GM19240 (cell line): ENCODE measurements around the gene CDH22.

Source experiments
- DNase-seq: peaks from one replicate; pipeline ENCODE4 v3.0.0; 2011; ENCODE audit warnings: low spot score; ENCODE audit not compliant: insufficient read length

CDH22 gene

DNA sequence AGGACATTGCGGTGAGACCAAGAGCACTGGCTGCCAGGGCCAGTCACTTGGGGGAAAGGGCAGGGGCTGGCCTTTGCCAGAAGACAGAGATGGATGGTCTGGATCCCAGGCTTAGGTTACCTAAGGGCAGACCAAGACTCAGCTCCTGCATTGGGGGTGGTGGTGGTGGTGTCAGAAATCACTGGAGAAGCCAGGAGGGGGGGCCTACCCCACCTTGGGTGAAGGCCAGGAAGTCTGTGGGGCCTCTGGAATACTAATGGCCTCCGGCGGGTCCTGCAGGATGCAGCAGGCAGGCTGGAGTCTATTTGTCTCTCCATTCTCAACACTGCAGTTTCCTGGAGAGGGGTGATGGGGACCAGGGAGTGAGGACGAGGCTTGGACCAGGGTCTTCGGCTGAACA is 157.4 kb downstream of the CDH22 start:
- DNase-seq: no peak

DNA sequence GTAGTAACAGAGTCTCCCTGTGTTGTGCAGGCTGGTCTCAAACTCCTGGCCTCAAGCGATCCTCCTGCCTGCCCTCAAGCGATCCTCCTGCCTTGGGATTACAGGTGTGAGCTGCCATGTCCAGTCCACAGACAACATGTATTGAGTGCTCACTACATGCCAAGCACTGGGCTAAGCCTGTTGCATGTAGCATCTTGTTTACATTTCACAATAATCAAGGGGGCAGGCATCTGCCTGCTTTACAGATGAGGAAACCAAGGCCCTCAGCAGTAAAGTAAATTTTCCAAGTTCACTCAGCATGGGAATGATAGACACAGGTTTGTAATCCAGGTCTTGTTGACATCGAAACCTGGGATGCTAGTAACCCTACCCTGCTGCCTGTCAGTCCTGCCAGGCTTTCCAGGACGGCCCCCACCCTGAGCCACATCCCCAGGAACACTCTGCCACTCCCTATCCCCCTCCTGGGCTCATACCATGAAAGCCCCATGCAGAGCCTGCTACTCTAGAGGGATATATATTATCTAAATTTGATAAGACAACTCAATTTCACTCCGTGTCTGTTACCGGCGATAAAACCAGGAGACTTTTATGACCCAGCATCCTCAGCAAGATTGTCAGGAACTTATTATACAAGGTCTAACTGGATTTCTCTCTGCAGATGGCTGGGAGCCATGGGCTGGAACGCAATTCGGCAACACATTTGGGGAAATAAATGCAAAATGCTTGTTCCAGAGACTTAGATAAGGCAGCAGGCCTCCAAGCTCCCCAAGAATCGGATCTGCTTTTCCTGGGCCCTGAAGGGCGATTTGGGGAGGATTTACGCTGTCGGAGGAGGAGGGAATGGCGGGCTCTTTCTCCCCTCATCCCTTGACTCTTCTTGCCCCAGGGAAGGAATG is 159.7 kb downstream of the CDH22 start:
- DNase-seq: no peak

DNA sequence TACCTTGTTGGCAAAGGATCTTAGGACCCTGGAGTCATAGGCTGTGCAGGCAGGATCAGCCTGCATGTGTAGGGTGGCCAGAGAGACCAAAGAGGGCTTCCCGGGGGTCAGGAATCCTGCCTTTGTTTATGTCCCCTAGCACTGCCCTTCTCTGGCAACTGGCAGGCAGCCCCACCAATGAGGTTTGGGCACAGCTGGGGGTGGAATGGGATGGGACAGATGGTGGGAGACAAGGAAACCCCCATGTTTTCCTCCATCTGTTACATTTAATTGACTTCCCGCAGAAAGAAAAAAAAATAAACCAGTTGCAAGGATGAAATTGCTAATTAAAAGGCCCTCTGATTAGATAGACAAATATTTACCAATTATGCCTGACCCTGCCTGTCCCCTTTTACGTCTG is 162.6 kb downstream of the CDH22 start:
- DNase-seq: no peak

DNA sequence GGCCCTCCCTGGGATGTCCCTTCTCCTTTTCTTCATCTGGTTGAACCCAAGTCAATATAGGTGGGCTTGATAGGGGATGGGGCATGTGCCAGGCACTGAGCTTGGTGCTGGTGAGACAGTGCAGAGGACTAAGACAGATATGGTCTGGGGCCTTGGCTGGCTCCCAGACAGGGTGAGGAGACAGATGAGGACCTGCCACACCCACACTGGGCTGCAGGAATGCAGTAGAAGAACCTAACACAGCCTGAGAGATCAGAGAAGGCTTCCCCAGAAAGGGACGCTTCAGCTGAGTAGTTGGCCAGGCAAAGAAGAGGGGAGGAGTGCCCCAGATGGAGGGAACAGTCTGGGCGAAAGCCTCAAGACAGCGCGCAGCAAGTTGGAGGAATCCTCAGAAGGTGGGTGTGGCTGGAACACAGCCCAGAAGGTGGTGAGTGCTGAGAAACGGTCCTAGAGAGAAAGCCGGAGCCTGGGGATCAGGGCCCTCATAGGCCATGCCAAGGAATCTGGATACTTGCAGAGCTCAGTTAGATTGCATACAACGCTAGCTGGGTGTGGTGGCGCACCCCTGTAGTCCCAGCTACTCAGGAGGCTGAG is 163.8 kb downstream of the CDH22 start:
- DNase-seq: no peak

DNA sequence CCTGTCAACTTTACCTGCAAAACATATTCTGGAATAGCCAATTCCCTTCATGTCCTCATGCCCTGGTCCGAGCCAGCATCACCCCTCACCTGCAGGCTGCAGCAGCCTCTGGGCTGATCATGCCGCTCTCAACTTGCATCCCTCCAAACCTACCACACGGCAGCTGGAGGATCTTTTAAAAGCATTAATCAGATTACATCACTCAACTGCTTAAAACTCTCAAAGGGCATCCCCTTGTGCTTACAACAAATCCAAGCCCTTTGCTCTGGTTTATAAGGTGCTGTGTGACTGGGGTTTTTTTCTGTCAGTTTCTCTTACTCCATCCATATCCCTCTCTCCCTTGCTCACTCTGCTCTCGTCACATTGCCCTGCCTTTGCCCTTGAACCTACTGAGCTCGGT is 166.2 kb downstream of the CDH22 start:
- DNase-seq: no peak

DNA sequence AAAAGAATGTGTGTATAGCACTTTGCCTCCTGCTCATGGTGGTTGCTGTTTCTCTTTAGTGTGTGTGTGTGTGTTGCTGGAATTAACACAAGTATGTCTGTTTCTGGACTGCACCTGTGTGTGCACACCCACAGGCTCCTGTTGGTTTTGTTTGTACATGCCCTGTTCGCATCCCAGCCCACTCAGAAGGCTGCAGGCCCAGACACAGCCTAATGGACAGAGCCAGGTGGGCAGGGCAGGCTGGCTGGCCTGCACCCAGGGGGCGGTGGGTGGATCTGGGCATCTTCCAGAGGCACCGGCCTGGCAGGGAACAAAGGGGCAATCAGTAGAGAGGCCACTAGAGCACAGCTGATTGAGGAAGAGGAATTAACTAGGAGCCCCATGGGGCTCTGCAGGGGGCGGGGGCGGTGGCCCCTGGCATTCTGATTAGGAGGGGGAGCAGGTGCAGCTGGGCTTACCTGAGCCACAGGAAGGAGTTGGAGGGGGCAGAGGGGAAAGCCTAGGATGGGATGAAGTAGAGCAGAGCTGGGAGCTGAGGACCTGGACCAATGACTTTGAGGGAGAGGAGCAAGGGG is 168.3 kb downstream of the CDH22 start:
- DNase-seq: no peak

DNA sequence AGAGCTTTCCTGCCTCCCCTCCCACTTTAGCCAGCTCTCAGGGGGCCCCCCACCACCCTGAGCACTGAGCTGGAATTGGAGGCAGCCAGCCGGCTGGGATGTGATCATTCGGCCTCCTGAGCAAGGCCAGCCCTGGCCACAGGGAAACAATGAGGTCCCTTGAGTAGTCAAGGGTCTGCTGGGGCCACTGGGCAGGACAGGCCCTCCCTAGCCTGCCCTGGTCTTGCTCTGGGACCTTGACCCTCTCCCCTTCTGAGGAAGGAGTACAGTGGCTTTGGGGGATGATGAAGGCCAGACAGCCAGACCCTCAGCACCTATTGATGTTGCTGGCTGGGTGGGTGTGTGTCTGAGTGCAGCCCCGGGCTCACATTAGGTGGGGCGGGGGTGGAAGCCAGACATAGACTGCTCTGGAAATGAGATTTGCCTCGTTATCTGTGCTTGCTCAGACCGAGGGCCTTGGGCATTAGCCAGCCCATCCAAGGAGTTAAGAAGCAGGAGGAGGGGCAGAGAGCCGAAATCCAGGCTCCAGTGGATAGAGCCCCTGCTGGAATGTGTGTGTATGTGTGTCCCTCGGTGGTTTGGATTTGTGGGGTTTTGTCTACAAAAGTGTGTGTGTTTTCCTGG is 168.9 kb downstream of the CDH22 start:
- no peak for DNase-seq

DNA sequence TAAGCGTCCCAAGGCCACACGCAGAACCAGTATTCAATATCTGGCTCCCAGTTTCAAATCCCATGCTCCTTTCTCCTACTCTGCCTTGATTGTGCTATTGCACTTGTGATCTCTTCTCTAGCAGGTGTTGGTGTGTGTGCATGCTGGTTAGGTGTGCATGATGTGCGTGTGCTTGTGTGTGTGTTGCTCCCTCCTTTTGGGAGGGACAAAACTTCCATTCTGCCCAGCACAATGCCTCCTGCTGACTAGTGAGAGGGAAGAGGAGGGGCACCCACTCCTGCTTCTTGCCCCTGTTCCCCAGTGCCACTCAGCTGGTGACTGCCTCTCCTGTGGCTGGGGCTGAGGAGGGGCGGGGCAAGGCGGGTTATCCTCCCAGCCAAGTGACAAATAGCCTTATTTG is 170.5 kb downstream of the CDH22 start:
- DNase-seq: no peak

DNA sequence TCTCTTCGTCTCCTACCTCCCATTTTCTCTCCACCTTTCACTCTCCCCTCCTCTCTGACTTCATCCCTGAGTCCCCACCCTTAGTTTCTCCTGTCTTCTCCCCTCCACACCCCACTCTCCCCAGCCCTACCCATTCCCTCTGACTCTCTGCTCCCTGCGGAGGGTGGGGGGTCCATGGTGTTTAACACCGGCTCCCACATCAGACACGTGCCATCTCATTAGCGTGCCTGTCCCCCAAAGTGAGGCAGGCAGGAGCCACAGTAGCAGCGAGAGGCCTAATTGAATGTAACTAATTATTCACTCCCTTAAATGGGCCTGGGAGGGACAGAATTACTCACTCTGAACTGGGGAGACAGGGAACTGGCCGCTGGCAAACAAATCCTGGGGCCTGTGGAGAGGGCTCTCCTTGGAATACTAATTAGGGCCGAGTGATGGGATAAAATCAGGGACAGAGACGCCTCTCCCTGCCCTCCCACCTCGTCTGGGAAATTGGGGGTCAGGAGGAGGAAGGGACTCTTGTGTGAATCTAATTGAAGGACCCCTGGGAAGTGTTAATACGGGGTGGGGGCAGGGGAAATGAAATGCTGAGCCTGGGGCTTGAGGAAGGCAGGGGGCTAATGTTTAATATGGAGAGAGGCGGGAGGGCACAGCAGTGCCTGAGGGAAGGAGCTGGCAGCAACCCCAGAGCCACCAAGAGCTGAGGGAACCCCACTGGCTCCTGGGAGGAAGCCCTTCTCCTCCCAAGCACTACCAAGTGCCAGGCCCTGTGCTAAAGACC is 172.3 kb downstream of the CDH22 start:
- no peak for DNase-seq

DNA sequence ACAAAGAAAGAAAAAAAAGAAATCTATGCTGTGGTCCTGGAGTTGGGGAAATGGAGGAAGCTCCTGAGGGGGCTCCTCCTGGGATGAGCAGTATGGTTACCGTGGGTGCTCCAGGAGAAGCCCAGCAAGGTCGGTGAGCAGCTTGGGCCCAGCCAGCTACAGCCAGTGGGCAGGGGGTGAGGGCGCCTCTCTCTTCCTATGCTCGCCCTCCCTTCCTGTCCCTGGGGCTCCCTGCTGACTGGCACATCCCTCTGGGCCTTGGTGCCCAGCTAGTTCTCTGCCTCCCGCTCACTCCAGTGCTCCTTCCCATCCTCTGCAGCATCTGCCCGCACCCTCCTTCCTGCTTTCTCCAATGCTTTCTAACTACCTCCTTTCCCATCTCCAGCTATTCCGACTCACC is 173.6 kb downstream of the CDH22 start:
- DNase-seq: no peak

DNA sequence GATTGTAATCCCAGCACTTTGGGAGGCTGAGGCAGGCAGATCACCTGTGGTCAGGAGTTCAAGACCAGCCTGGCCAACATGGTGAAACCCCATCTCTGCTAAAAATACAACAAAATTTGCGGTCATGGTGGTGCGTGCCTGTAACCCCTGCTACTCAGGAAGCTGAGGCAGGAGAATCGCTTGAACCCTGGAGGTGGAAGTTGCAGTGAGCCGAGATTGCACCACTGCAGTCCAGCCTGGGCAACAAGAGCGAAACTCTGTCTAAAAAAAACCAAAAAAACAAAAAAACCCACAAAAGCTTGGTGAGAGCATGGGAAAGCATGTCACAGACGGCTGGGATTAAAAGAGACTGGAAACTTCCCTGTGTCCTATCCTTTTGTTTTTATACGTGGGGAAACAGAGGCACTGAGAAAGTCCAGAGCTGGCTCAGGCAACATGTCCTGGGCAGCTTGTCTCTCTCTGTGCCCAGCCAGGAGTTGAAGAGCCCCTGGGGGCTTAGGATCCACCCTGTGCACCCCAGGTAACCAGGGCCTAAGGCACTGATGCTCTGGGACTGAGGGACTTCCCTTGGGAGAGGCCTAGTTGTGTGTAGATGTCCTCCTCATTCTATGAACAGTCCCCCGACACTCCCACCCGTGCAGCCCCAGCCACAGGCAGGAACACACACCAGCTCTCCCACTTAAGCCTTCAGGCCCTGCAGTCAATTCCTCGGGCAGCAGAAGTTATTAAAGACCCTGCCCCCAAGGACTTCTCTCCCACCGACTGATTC is 174.2 kb downstream of the CDH22 start:
- DNase-seq: no peak

DNA sequence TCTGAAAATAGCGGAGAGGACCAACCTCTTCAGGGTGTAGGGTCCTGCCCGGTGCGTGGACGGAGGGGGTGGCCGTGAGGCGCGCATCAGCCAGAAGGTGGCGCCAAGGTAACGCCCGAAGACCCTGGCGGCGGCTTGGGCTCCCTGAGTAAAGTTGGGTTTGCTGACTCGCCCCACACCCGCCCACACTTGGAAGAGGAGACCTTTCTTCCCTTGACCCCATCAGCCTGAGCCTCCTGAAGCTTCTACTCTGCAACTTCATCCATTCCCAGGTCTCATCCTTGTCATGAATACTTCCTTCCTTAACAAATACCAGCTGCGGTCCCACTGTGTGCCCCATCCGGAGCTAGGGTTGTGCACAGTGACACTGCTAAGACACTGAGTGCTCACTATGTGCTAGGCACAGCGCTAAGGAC is 175.6 kb downstream of the CDH22 start:
- DNase-seq: peak; percentile 70

DNA sequence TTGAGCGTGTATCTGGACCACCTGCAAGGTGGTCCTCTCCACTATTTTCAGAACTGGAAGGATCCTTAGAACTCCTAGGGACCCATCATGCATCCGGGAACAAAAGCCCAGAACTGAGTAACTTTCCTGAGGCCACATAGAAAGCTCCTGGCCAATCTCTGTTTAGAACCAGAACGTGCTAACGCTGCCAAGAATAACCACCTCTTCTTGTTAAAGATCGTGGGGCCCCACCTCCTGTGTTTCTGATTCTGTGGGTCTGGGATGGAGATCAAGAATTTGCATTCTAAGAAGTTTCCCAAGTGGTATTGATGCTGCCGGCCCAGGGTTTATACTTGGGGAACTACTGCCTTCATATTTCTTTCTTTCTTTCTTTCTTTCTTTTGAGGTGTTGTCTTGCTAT is 176.9 kb downstream of the CDH22 start:
- DNase-seq: no peak

DNA sequence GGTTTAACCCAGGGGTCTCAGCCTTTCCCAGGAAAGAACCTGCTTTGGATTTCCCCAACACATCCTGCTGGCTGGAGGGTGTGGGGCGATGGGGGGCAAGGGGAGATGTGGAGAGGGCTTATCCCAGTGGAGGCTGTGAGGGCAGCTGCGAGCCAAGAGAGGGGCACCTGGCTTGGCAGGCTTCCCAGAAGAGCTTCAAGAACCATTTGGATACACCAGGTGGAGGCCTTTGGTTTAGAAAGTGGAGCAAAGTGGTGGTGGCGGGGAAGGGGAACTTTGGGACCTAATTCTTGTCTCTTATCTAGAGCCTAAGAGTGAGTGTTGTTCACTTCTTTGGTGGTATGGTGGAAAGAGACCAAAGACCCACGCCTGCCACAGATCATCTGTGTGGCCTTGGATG is 177.8 kb downstream of the CDH22 start:
- no peak for DNase-seq

DNA sequence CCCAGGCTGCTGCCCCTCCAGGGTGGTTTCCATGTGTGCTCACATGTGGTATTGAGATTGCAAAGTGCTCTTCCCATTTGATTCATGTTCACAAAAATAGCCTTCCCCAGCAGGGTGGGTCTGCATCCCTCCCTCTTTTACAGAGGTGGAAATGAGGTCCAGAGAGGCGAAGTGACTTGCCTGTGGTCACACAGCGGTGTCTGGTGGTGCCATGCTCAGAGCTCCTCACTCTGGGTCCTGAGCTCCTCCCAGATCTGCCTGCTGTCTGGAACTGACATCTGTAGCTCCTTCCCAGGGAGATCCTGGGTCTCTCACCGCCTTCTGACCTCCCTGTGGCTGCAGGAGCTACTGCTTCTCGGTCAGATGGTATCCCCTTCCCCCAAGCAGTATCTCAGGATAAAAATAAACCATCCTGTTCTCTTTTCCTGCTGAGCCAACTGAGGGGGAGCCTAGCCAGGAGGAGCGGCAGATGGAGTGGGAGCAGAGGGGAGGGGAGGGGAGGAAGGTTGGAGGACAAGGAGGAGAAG is 178.3 kb downstream of the CDH22 start:
- no peak for DNase-seq

DNA sequence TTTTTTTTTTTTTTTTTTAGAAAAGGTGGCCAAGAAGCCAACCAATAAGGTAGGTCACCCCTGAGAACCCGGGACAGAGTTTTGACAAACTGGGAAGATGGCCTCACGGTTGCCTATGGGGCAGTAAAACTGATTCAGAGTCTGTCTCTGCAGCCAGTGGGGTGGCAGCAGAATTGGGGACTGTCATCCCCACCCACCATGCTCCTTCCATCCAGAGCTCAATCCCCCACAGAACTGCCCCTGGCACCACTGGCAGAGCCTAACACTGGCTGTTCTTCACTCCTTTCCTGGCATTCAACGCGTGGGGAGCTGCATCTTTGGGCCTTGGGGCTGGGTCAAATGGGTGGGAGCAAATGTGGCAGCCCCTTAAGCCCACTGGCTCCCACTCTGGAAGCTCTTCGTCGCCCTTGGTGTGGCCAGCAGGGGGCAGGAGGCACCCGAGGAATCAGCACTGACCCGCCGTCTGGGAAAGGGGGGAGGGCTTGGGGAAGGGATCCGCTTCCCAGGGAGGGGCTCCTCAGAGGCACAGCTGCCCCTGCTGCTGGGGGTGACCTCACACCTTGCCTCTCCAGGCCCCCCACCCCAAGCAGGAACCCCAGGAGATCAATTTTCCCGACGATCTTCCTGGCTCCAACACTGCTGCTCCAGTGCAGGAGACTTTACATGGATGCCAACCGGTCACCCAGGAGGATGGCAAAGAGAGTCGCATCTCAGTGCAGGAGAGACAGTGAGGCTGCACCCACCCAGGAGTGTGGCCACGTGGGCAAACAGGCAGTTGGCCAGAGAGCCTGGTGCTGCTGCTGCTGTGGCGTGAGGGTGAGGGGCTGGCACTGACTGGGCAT is 179.8 kb downstream of the CDH22 start:
- no peak for DNase-seq

DNA sequence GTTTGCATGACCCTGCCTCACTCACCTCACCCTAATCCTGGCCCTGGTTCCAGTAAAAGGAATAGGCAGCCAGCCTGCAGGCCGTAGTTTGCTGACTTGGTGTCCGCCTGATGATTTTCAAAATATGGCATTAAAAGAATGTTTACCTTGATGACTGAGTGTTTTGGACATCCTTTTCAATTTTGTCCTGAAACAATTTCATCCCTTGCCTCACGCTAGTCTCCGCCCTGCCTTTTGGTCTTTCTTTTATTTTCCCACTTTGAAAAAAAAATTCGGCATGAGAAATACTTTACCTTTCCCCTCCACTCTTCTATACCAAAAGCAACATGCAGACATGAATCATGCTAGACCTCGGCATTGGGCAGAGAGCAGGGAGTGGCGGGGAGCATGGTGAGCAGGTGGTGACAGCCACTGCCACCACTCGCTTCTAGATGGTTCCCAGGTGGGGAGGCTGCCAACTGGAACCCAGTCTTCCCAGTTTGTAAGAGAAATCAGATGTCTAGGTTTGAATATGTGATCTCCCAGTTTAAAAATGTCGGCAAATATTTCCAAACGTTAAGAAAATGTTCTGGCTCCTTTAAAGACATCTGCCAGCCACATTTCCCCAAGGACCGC is 180.8 kb downstream of the CDH22 start:
- no peak for DNase-seq

DNA sequence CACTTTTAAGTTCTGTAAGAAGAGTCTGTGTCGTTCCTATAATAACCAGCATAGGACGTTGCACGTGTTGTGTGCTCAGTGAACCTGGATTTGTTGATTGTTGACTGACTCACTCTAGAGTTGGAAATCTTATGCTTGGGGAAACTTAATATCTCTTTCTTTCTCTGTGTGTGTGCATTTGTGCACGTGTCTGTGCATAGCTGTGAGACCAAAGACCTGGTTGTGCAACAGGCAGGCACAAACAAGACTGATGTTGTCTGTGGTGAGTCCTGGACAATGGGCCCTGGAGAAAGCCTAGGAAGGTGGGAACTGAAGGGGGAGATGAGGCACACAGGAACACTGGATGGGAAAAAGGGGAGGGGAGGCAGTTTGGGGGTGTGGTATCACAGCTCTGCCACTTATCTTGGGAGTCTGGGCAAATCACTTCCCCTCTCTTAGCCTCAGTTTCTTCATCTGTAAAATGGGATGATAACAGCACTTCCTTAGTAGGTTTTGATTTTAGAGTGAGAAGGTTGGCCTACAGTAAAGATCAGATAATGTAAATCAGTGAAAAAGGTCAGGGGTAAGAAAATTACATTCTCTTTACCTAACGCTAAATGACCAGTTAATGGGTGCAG is 181.8 kb downstream of the CDH22 start:
- DNase-seq: no peak
